ENCODE measurements around the gene CELA1.

DNA sequence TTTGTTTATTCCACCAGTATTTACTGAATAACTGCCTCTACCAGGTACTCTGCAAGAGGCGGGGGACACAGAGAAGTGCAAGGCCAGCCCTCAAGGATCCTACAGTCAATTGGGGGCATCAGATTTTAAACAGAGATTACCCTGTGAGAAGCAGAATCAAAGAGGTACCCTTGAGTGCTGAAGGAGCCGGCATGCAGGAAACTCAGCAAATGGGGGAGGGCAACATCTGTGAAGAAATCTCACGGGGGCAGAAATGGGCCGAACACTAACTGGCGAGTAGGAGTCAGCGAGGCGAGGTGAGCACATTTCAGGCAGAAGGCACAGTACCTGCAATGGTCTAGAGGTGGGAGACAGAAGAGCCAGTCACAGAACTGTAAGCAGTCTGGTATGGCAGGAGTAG, 35.7 kb upstream of the CELA1 start:
- TF ChIP-seq, protein P1, sequence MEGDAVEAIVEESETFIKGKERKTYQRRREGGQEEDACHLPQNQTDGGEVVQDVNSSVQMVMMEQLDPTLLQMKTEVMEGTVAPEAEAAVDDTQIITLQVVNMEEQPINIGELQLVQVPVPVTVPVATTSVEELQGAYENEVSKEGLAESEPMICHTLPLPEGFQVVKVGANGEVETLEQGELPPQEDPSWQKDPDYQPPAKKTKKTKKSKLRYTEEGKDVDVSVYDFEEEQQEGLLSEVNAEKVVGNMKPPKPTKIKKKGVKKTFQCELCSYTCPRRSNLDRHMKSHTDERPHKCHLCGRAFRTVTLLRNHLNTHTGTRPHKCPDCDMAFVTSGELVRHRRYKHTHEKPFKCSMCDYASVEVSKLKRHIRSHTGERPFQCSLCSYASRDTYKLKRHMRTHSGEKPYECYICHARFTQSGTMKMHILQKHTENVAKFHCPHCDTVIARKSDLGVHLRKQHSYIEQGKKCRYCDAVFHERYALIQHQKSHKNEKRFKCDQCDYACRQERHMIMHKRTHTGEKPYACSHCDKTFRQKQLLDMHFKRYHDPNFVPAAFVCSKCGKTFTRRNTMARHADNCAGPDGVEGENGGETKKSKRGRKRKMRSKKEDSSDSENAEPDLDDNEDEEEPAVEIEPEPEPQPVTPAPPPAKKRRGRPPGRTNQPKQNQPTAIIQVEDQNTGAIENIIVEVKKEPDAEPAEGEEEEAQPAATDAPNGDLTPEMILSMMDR (conservative IDR thresholded peaks at IDR 0.05; ENCODE audit: low read depth, low read length) = no peak
- no peak for TF ChIP-seq EZH2 (IDR thresholded peaks at IDR 0.05; ENCODE audit: borderline replicate concordance, low read depth, low read length, poor library complexity, severe bottlenecking)
